Hair follicular keratinocyte (primary cell): ENCODE results near the gene TRIM54. TPM values are rescaled to one million over a fixed set of nuclear protein-coding genes. Genes with fewer than 3 reads are reported as not detected.

Source experiments
- total RNA-seq: library from RNA; depleted of rRNA; stranded (reverse); fragments of >200 nt; gene quantifications from 2 replicates; pipeline ENCODE4 v1.2.3, GENCODE V29; 2015

Gene TRIM54
- total RNA-seq: not detected in 2 replicates

DNA sequence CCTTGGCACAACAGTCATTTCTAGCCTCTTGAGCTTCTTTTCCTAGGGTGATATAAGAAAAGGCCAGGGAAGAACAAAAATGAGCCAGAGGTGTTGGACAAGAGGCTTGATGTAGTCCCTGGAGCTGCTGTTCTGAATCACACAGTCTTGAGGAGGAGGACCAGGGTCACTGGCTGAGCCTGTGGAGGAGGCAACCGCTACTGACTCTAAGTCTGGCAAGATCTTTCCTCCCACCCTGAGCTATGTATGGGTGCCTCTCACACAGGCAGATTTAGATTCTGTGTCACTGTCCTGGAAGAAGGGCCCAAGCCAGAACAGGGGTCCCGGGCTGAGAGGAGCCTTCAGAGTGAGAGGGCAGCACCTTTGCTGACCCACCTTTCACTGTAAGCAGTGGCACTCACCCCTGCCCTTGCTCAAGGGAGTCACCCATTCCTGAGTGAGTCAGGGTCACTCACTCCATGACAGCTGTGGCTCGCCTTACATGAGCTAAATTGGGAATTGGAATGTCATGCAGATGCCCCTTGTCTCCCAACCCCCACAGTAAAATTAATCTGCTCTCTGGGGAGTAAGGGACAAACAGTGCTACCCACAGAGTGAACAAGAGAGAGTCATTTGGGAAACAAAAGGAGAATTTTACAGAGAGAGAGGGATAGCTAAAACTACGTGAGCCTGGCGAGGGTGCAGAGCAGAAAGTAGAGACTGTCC, at the start of gene TRIM54:
Gene TRIM54 (plus strand): TSS at position 575 of the 705 bp plus-strand sequence. CDS start 303 bp downstream, outside the sequence.

GRCh38 chr2:27262379-27263286, 19.6 kb upstream of the TRIM54 start, which contains the start of gene SLC30A3:
SLC30A3 (minus strand) TSS chr2:27263047; CDS start chr2:27262906, 141 bp downstream.

DNA sequence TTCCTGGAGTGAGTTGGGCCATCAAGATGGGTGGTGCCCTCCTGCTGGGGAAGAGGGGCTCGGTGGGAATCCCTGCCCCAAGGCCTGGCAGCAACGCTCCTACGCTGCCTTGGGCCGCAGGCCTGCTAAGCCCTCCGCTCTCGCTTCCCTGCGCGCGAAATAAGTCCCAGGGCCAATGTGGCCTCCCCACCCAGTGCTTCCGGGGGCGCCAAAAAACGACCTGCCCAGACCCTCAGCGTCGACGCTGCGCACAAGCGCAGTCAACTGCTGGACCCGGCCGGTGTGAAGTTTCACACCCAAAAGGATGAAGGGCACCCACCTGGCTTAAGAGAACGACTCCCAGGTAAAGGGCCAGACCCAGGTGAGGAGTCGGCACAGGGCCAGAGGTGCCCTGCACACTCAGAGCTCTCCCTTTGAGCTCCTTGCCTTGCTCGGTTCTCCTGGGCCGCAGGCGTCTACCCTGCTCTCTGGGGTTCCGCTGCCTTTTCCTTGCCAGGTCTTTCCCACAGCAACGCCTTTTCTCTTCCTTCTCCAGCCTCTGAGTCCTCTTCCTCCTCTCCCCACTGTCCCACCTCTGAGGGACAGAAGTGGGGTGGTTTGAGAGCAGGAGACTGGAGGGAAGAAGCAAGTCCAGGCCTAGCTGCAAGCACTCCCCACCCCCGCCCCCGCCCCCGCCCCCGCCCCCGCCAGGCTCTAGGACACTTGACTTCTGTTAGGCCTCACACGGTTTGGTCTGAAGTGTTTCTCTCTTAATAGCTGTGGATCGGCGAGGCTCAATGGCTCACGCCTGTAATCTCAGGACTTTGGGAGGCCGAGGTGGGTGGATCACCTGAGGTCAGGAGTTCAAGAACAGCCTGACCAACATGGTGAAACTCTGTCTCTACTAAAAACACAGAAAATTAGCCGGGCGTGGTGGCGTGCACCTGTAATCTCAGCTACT, 6.7 kb upstream of the TRIM54 start, which contains the start of gene DNAJC5G:
Gene DNAJC5G (plus strand): TSS at position 223 of the 940 bp plus-strand sequence. CDS start 1,296 bp downstream, outside the sequence.

DNA sequence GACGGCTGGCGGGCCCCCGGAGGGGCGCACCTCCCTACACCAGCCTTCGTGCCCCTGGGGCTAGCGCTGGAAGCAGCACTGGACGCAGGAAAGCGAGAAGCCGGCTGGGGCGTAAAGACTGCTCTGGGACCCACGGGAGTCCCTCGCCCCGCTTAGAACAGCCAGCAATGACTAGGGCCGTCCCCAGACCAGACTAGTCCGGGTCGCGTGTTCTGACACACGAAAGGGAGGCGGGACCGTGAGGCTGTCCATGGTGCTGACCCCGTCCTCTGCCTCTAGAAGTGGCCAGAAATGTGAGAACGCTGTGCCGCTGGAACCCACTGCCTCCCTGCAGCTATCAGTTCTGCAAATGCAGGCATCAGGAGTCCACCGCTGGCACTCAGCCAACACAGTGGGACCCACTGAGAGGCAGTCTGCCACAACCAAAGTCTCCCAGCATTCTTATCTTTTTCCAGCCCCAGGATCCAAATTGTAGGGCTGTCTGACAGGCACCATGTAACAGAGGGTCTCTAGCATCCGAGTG, 26.2 kb downstream of the TRIM54 start, which contains the start of gene UCN:
Gene UCN (minus strand): TSS at position 87 of the 523 bp plus-strand sequence. CDS start 550 bp downstream, outside the sequence.

GRCh38 chr2:27322766-27323595, 40.8 kb downstream of the TRIM54 start, which contains the start of gene MPV17:
MPV17 (minus strand) TSS chr2:27323097; CDS start chr2:27322517, 580 bp downstream.

DNA sequence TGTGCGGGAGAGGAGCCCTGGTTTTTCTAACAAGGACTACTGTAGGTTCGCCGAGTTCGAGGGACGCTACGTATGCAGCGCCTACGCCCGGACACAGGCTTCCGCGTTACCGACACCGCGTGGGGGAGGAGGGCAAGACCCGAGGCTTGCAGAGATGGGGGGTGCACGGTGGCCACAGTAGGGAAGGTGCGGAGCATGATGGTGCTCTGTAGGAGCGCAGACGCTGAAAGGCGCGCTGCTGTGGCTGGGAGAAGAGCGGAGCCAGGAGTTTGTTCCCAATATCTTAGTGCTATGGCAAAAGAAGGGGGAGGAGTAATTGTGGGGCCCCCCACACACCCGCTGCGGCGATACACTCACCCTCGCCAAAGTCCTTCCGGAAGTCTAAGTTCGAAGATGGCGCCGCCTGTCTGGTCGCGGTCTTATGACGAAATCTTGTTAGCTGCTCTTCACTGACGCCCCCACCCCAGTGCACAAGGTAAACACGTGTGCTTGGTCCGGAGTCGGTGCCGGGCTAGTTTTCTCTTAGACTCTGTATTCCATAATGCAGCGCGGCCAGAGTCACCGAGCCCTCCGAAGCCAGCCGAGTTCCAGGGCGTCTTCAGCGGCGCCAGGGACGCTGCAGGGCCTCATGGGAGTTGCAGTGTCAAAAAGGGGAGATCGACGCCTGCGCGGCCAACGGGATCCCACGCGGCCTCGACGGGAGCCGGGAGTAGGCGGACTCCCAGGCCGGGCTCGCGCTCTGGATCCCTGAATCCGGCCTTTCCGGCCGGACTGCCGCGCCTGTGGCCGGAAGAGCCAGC, 74.4 kb downstream of the TRIM54 start, which contains the start of gene GTF3C2:
Gene GTF3C2 (minus strand): TSS at position 383 of the 800 bp plus-strand sequence. CDS start 13,210 bp downstream, outside the sequence.

Other genes with a start within 250 kb of the TRIM54 start
- 24.7 and 27.8 TPM in 2 replicates for gene TMEM214, start 249.5 kb upstream of the TRIM54 start, total RNA-seq
- gene AGBL5, start 230.8 kb upstream of the TRIM54 start, total RNA-seq: 21.5 and 27.2 TPM in 2 replicates
- gene OST4, start 210.8 kb upstream of the TRIM54 start, total RNA-seq: 323 and 466 TPM in 2 replicates
- 4.0 and 4.5 TPM in 2 replicates for gene EMILIN1, start 203.8 kb upstream of the TRIM54 start, total RNA-seq
- 0.47 and 1.7 TPM in 2 replicates for gene KHK, start 195.7 kb upstream of the TRIM54 start, total RNA-seq
- 1.1 and 2.7 TPM in 2 replicates for gene CGREF1, start 163.3 kb upstream of the TRIM54 start, total RNA-seq
- gene ABHD1, start 158.6 kb upstream of the TRIM54 start, total RNA-seq: not detected in 2 replicates
- 69.1 and 81.2 TPM in 2 replicates for gene PREB, start 147.8 kb upstream of the TRIM54 start, total RNA-seq
- not detected in 2 replicates for gene PRR30, start 143.0 kb upstream of the TRIM54 start, total RNA-seq
- 0.04 TPM in 1 of 2 replicates, not detected in the other for gene TCF23, start 133.4 kb upstream of the TRIM54 start, total RNA-seq
- 159 and 171 TPM in 2 replicates for gene ATRAID, start 70.4 kb upstream of the TRIM54 start, total RNA-seq
- 21.2 and 49.7 TPM in 2 replicates for gene SLC5A6, start 70.2 kb upstream of the TRIM54 start, total RNA-seq
- 33.9 and 59.3 TPM in 2 replicates for gene CAD, start 65.1 kb upstream of the TRIM54 start, total RNA-seq
- not detected in 2 replicates for gene SLC30A3, start 19.4 kb upstream of the TRIM54 start, total RNA-seq
- not detected in 2 replicates for gene DNAJC5G, start 7.0 kb upstream of the TRIM54 start, total RNA-seq
- gene UCN, start 26.0 kb downstream of the TRIM54 start, total RNA-seq: 0.23 and 2.1 TPM in 2 replicates
- 96.3 and 110 TPM in 2 replicates for gene MPV17, start 40.7 kb downstream of the TRIM54 start, total RNA-seq
- 34.4 and 42.2 TPM in 2 replicates for gene GTF3C2, start 74.3 kb downstream of the TRIM54 start, total RNA-seq
- gene EIF2B4, start 87.9 kb downstream of the TRIM54 start, total RNA-seq: 22.7 and 35.1 TPM in 2 replicates
- gene SNX17, start 88.2 kb downstream of the TRIM54 start, total RNA-seq: 98.4 and 103 TPM in 2 replicates
- gene ZNF513, start 98.3 kb downstream of the TRIM54 start, total RNA-seq: 9.4 and 15.5 TPM in 2 replicates
- gene PPM1G, start 127.2 kb downstream of the TRIM54 start, total RNA-seq: 100 and 162 TPM in 2 replicates
- 63.0 and 80.8 TPM in 2 replicates for gene NRBP1, start 146.2 kb downstream of the TRIM54 start, total RNA-seq
- 29.4 and 52.9 TPM in 2 replicates for gene KRTCAP3, start 160.0 kb downstream of the TRIM54 start, total RNA-seq
- gene IFT172, start 207.3 kb downstream of the TRIM54 start, total RNA-seq: 6.1 and 6.4 TPM in 2 replicates
- 11.5 and 20.4 TPM in 2 replicates for gene FNDC4, start 212.8 kb downstream of the TRIM54 start, total RNA-seq
- not detected in 2 replicates for gene GCKR, start 214.4 kb downstream of the TRIM54 start, total RNA-seq